Vagina (tissue), 2 donors: Measurements from ENCODE around the gene MEIS1. TPM values are rescaled to one million over a fixed set of nuclear protein-coding genes. Genes with fewer than 3 reads are reported as not detected.

Source experiments
- DNase-seq, 2 donors: peaks; one replicate each; pipeline ENCODE4 v3.0.0-alpha.2; 2017; ENCODE audit errors: extremely low spot score in 2 of 2
- H3K27ac ChIP-seq: fragments of 200-600 bp; sonication (generic); one replicate; pipeline ENCODE4 v1.5.1; 2019
- H3K27me3 ChIP-seq: fragments of 200-600 bp; sonication (generic); one replicate; pipeline ENCODE4 v1.5.1; 2019
- H3K36me3 ChIP-seq, 2 donors: fragments of 200-600 bp; sonication (generic); one replicate each; pipeline ENCODE4 v1.5.1; 2017 to 2019
- H3K4me1 ChIP-seq: fragments of 200-600 bp; sonication (generic); one replicate; pipeline ENCODE4 v1.5.1; 2019
- H3K4me3 ChIP-seq, 2 donors: fragments of 200-600 bp; sonication (generic); 1 replicate in 1 of 2; 2 replicates in 1 of 2; pipeline ENCODE4 v1.5.1; 2016 to 2019
- H3K9me3 ChIP-seq: fragments of 200-600 bp; sonication (generic); one replicate; pipeline ENCODE4 v1.5.1; 2019
- CTCF ChIP-seq, 3 experiments: fragments of 450-650 bp in 2 of 3; fragments of 200-600 bp in 1 of 3; sonication (generic) in 1 of 3; IDR thresholded peaks; one replicate each; pipeline ENCODE4 v1.5.1; 2017 to 2019; ENCODE audit warnings: antibody characterized with exemption in 3 of 3, mild to moderate bottlenecking in 2 of 3, moderate library complexity in 2 of 3
- POLR2A ChIP-seq, 2 donors: fragments of 450-650 bp; IDR thresholded peaks; one replicate each; pipeline ENCODE4 v1.6.1; 2017; ENCODE audit warnings: antibody characterized with exemption in 2 of 2, mild to moderate bottlenecking in 2 of 2, moderate library complexity in 2 of 2
- POLR2AphosphoS5 ChIP-seq, 2 donors: sonication (generic); formaldehyde crosslinking; IDR thresholded peaks; one replicate each; pipeline ENCODE4 v1.9.0; 2017; ENCODE audit warnings: antibody characterized with exemption in 2 of 2, mild to moderate bottlenecking in 2 of 2, low read depth in 1 of 2; ENCODE audit not compliant: insufficient read depth in 1 of 2
- intact Hi-C: fragments of 100-400 bp; cut with DNase I; formaldehyde crosslinking; loops from one replicate; pipeline ENCODE4 v1.15.1; 2023
- total RNA-seq: library from RNA; depleted of rRNA; stranded (reverse); fragments of >200 nt; gene quantifications from one replicate; pipeline ENCODE4 v1.2.3, GENCODE V29; 2016

MEIS1 gene
- total RNA-seq, 1 donor from 2014 or later: 80.5 TPM

- TF ChIP-seq CTCF (IDR thresholded peaks at IDR 0.05): no peak
- no peak for TF ChIP-seq POLR2AphosphoS5 (IDR thresholded peaks at IDR 0.05; ENCODE audit: insufficient read depth in 1 of 2, low read depth in 1 of 2)
- TF ChIP-seq POLR2A (IDR thresholded peaks at IDR 0.05): no peak
- Histone ChIP-seq H3K27ac (no peak overlapping the region), H3K27me3 (no peaks in the 10 kb centered on the region), H3K4me3 (no peak overlapping the region), H3K4me1 (peaks cover 10% of the 10 kb centered on the region), H3K36me3 (no peaks in the 10 kb centered on the region), H3K9me3 (no peaks in the 10 kb centered on the region)
- no peak for DNase-seq
- intact Hi-C loops: loop anchor here (10.0 kb wide), 1 partner anchor 893 kb away; no protein-coding TSS in a partner anchor
These were observed 13.3 kb upstream of the MEIS1 start for GRCh38 chr2:66421612-66422011.

GRCh38 chr2:66423391-66424124 lies 11.4 kb upstream of the MEIS1 start:
- Histone ChIP-seq H3K27ac (no peak overlapping the region), H3K27me3 (no peaks in the 10 kb centered on the region), H3K9me3 (no peaks in the 10 kb centered on the region), H3K4me3 (no peak overlapping the region), H3K4me1 (peaks cover 10% of the 10 kb centered on the region), H3K36me3 (no peaks in the 10 kb centered on the region)
- DNase-seq: no peak
- intact Hi-C loops: loop anchor here (10.0 kb wide), 1 partner anchor 891 kb away; no protein-coding TSS in a partner anchor
- peak in 1 of 3 experiments; percentile 16 for TF ChIP-seq CTCF (IDR thresholded peaks at IDR 0.05)
- TF ChIP-seq POLR2A (IDR thresholded peaks at IDR 0.05): no peak

- H3K9me3 ChIP-seq: no peaks in the 10 kb centered on the region
- peak overlapping the region; percentile 56 for H3K27ac ChIP-seq
- H3K36me3 ChIP-seq: no peaks in the 10 kb centered on the region
- peaks cover 10% of the 10 kb centered on the region for H3K4me1 ChIP-seq
- DNase-seq: no peak
- TF ChIP-seq POLR2AphosphoS5 (IDR thresholded peaks at IDR 0.05; ENCODE audit: insufficient read depth in 1 of 2, low read depth in 1 of 2): peak in 1 of 2 donors; percentile 30
- no peak for TF ChIP-seq CTCF (IDR thresholded peaks at IDR 0.05)
- H3K27me3 ChIP-seq: no peaks in the 10 kb centered on the region
- H3K4me3 ChIP-seq: peak overlapping the region; percentile 46 to 47
- intact Hi-C loops: loop anchor here (10.0 kb wide), 1 partner anchor 888 kb away; no protein-coding TSS in a partner anchor
These were observed 8.4 kb upstream of the MEIS1 start for GRCh38 chr2:66426244-66427111.

- Histone ChIP-seq H3K27ac (peak overlapping the region; percentile 56), H3K27me3 (no peaks in the 10 kb centered on the region), H3K4me3 (peak overlapping the region; percentile 46 to 47), H3K36me3 (no peaks in the 10 kb centered on the region), H3K9me3 (no peaks in the 10 kb centered on the region), H3K4me1 (peaks cover 14% of the 10 kb centered on the region)
- no peak for TF ChIP-seq POLR2AphosphoS5 (IDR thresholded peaks at IDR 0.05; ENCODE audit: insufficient read depth in 1 of 2, low read depth in 1 of 2)
- no peak for TF ChIP-seq CTCF (IDR thresholded peaks at IDR 0.05)
- TF ChIP-seq POLR2A (IDR thresholded peaks at IDR 0.05): no peak
- intact Hi-C loops: loop anchor here (10.0 kb wide), 1 partner anchor 888 kb away; no protein-coding TSS in a partner anchor
- DNase-seq: no peak
These were observed 7.6 kb upstream of the MEIS1 start for GRCh38 chr2:66427300-66427699.
